Measurements from ENCODE around the gene ZNF423. TPM values are rescaled to one million over a fixed set of nuclear protein-coding genes. Genes with fewer than 3 reads are reported as not detected.
A peak's percentile ranks its signal among the peaks of the same experiment; 100 is the strongest.

ZNF423 gene
- total RNA-seq, 6 experiments from 2014 or later = 0.43 to 1.2 (median 0.89) TPM

- H3K27ac ChIP-seq = peak overlapping the region in 1 of 3 donors; percentile 21
- H3K27me3 ChIP-seq = no peaks in the 10 kb centered on the region
- no peaks in the 10 kb centered on the region for H3K36me3 ChIP-seq
- no peak for TF ChIP-seq CTCF (IDR thresholded peaks at IDR 0.05)
- no peak for TF ChIP-seq POLR2A (IDR thresholded peaks at IDR 0.05)
- no peaks in the 10 kb centered on the region for H3K9me3 ChIP-seq
- intact Hi-C loops (cut with DNase I) = no loop called here
- H3K4me1 ChIP-seq = peaks cover 0 to 8% (median 0%) of the 10 kb centered on the region in 4 donors
- ATAC-seq = peak in 3 of 4 donors; percentile 14 to 48 (median 45)
- peak in 1 of 3 donors; percentile 71 for DNase-seq
- no peak overlapping the region for H3K4me3 ChIP-seq
- WGBS (ENCODE audit: insufficient coverage, low coverage, low lambda C conversion rate, missing lambda C conversion rate) = 84% methylated on average over 13 of the region's 13 CpGs
Observed at GRCh38 chr16:49581630-49582298, 274.1 kb downstream of the ZNF423 start.

- 20% methylated on average over 12 of the region's 16 CpGs for WGBS (ENCODE audit: insufficient coverage, low coverage, low lambda C conversion rate, missing lambda C conversion rate)
- peak overlapping the region in 2 of 3 donors; percentile 23 to 26 for H3K4me3 ChIP-seq
- intact Hi-C loops (cut with DNase I) = no loop called here
- H3K4me1 ChIP-seq = peaks cover 0 to 8% (median 0%) of the 10 kb centered on the region in 4 donors
- ATAC-seq (peak; percentile 70 to 86 (median 78)), DNase-seq (peak in 1 of 3 donors; percentile 69)
- H3K27ac ChIP-seq = peak overlapping the region in 2 of 3 donors; percentile 59 to 63
- no peak for TF ChIP-seq CTCF (IDR thresholded peaks at IDR 0.05)
- TF ChIP-seq POLR2A (IDR thresholded peaks at IDR 0.05) = no peak
- no peaks in the 10 kb centered on the region for H3K9me3 ChIP-seq
- no peaks in the 10 kb centered on the region for H3K27me3 ChIP-seq
- H3K36me3 ChIP-seq = no peaks in the 10 kb centered on the region
Observed at GRCh38 chr16:49580751-49581303, 275.1 kb downstream of the ZNF423 start.

GRCh38 chr16:49578435-49579024 lies 277.4 kb downstream of the ZNF423 start:
- TF ChIP-seq CTCF (IDR thresholded peaks at IDR 0.05) (no peak), POLR2A (IDR thresholded peaks at IDR 0.05) (no peak)
- H3K4me3 ChIP-seq = no peak overlapping the region
- H3K4me1 ChIP-seq = peaks cover 0 to 8% (median 0%) of the 10 kb centered on the region in 4 donors
- no peak overlapping the region for H3K27ac ChIP-seq
- intact Hi-C loops (cut with DNase I) = no loop called here
- H3K9me3 ChIP-seq = no peaks in the 10 kb centered on the region
- no peak for DNase-seq
- no peak for ATAC-seq
- 62% methylated on average over 11 of the region's 12 CpGs for WGBS (ENCODE audit: insufficient coverage, low coverage, low lambda C conversion rate, missing lambda C conversion rate)
- H3K27me3 ChIP-seq = no peaks in the 10 kb centered on the region
- H3K36me3 ChIP-seq = no peaks in the 10 kb centered on the region

- Histone ChIP-seq H3K36me3 (no peaks in the 10 kb centered on the region), H3K4me1 (peaks cover 0 to 8% (median 0%) of the 10 kb centered on the region in 4 donors), H3K4me3 (no peak overlapping the region), H3K27me3 (no peaks in the 10 kb centered on the region), H3K9me3 (no peaks in the 10 kb centered on the region), H3K27ac (no peak overlapping the region)
- DNase-seq = no peak
- no peak for ATAC-seq
- WGBS (ENCODE audit: insufficient coverage, low coverage, low lambda C conversion rate, missing lambda C conversion rate) = 67% methylated on average over 1 of the region's 3 CpGs
- intact Hi-C loops (cut with DNase I) = no loop called here
- TF ChIP-seq POLR2A (IDR thresholded peaks at IDR 0.05) (no peak), CTCF (IDR thresholded peaks at IDR 0.05) (no peak)
Observed at GRCh38 chr16:49578018-49578417, 277.9 kb downstream of the ZNF423 start.

Data from right lobe of liver (tissue), 6 donors.